Activated naive CD8-positive, alpha-beta T cell treated with anti-CD3 and anti-CD28 coated beads, Interleukin-2, amount 10 ng/mL, durations not matched to agents 7 days and 5 days (primary cell): ENCODE results near the gene SDCCAG8. TPM values are rescaled to one million over a fixed set of nuclear protein-coding genes. Genes with fewer than 3 reads are reported as not detected.

Experiments
- ATAC-seq: fragments of 150-1000 bp; cut with Tn5 transposase; one replicate; pipeline ENCODE4 v1.10.0; 2021; ENCODE audit warnings: low read depth, moderate library complexity
- POLR2A ChIA-PET: fragments of 350-600 bp; sonication (Branson Sonifier 250); formaldehyde crosslinking; loops from one replicate; lab custom pipeline; 2021; ENCODE audit warnings: antibody characterized with exemption; lab: Charles Lee
- DNase-seq: peaks from one replicate; pipeline ENCODE4 v3.0.0; 2021
- H3K27ac Mint-ChIP-seq: one replicate; pipeline ENCODE4 v1.8.0; 2022; ENCODE audit warnings: mild to moderate bottlenecking, mixed read lengths
- H3K27me3 Mint-ChIP-seq: one replicate; pipeline ENCODE4 v1.8.0; 2022; ENCODE audit warnings: mild to moderate bottlenecking, moderate library complexity, mixed read lengths
- H3K36me3 Mint-ChIP-seq: one replicate; pipeline ENCODE4 v1.8.0; 2021; ENCODE audit warnings: mild to moderate bottlenecking, mixed read lengths
- H3K4me1 Mint-ChIP-seq: one replicate; pipeline ENCODE4 v1.8.0; 2021; ENCODE audit warnings: mixed read lengths
- H3K4me3 Mint-ChIP-seq: one replicate; pipeline ENCODE4 v1.8.0; 2022; ENCODE audit warnings: mild to moderate bottlenecking, moderate library complexity, mixed read lengths
- H3K9me3 Mint-ChIP-seq: one replicate; pipeline ENCODE4 v1.8.0; 2021; ENCODE audit warnings: mixed read lengths
- total RNA-seq, 2 experiments: library from RNA; stranded (reverse); gene quantifications; one replicate each; pipeline ENCODE4 v1.2.3, GENCODE V29; 2021

The SDCCAG8 gene
- total RNA-seq, 2 experiments from 2014 or later, result 27.3 to 32.7 TPM

DNA sequence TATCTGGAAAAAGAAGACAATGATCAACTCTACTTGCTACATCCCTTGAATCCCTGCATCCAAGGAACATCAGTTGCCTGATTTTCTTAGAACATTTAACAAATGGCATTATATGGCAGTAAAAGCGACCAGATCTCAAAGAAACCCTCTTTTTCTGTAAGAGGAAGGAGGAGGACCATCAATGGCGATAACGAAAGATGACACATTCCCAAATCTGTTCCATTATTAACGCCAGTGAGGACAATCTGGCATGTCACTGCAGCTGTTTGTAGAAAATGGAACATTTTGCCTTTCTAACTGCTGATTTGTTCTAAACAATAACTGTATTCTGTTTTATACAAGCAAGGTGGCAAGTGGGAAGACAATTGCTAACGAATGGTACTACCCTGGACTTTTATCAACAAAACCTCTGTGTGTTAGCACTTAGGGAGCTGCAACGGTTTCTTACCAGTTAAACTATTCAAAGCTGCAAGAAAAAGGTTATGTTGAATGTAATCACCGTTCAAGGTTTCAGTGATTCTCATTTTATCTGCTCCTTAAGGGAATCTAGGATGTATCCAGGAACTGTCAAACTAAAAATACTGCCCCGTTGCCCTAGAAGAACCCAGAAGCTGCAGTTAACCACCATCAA is 251.9 kb downstream of the SDCCAG8 start:
- no peaks in the 10 kb centered on the region for H3K27me3 Mint-ChIP-seq
- no peak overlapping the region for H3K4me3 Mint-ChIP-seq
- DNase-seq (no peak), ATAC-seq (no peak)
- H3K27ac Mint-ChIP-seq, result peak overlapping the region; percentile 89
- H3K4me1 Mint-ChIP-seq, result peaks cover 20% of the 10 kb centered on the region
- POLR2A ChIA-PET, result no interaction called here
- H3K36me3 Mint-ChIP-seq, result peaks cover 10% of the 10 kb centered on the region
- H3K9me3 Mint-ChIP-seq, result no peaks in the 10 kb centered on the region

GRCh38 chr1:243508303-243508713 is 252.5 kb downstream of the SDCCAG8 start:
- Mint-ChIP-seq H3K9me3 (no peaks in the 10 kb centered on the region), H3K36me3 (peaks cover 10% of the 10 kb centered on the region), H3K4me3 (peak overlapping the region; percentile 64), H3K27ac (peak overlapping the region; percentile 89), H3K27me3 (no peaks in the 10 kb centered on the region), H3K4me1 (peaks cover 21% of the 10 kb centered on the region)
- peak; percentile 100 for ATAC-seq
- POLR2A ChIA-PET, result interaction anchor here (0.6 kb wide), 1 partner anchor 163 kb away, joined by 3 read pairs; no protein-coding TSS in a partner anchor
- DNase-seq, result peak; percentile 57

GRCh38 chr1:243508943-243509342 is 253.1 kb downstream of the SDCCAG8 start:
- Mint-ChIP-seq H3K36me3 (peaks cover 8% of the 10 kb centered on the region), H3K9me3 (no peaks in the 10 kb centered on the region), H3K4me1 (peaks cover 21% of the 10 kb centered on the region), H3K27me3 (no peaks in the 10 kb centered on the region), H3K27ac (peak overlapping the region; percentile 89), H3K4me3 (no peak overlapping the region)
- no peak for DNase-seq
- POLR2A ChIA-PET, result interaction anchor here (0.6 kb wide), 1 partner anchor 164 kb away, joined by 3 read pairs; no protein-coding TSS in a partner anchor
- ATAC-seq, result no peak

GRCh38 chr1:243510928-243511327 is 255.1 kb downstream of the SDCCAG8 start:
- H3K9me3 Mint-ChIP-seq, result no peaks in the 10 kb centered on the region
- POLR2A ChIA-PET, result no interaction called here
- peaks cover 6% of the 10 kb centered on the region for H3K36me3 Mint-ChIP-seq
- DNase-seq (no peak), ATAC-seq (no peak)
- H3K4me3 Mint-ChIP-seq, result no peak overlapping the region
- H3K27ac Mint-ChIP-seq, result no peak overlapping the region
- H3K27me3 Mint-ChIP-seq, result no peaks in the 10 kb centered on the region
- peaks cover 23% of the 10 kb centered on the region for H3K4me1 Mint-ChIP-seq

GRCh38 chr1:243513726-243514491 is 258.1 kb downstream of the SDCCAG8 start:
- no peak for ATAC-seq
- DNase-seq, result no peak
- H3K4me3 Mint-ChIP-seq, result no peak overlapping the region
- no peaks in the 10 kb centered on the region for H3K27me3 Mint-ChIP-seq
- H3K27ac Mint-ChIP-seq, result no peak overlapping the region
- POLR2A ChIA-PET, result no interaction called here
- H3K36me3 Mint-ChIP-seq, result peaks cover 8% of the 10 kb centered on the region
- H3K9me3 Mint-ChIP-seq, result peaks cover 3% of the 10 kb centered on the region
- peaks cover 8% of the 10 kb centered on the region for H3K4me1 Mint-ChIP-seq

DNA sequence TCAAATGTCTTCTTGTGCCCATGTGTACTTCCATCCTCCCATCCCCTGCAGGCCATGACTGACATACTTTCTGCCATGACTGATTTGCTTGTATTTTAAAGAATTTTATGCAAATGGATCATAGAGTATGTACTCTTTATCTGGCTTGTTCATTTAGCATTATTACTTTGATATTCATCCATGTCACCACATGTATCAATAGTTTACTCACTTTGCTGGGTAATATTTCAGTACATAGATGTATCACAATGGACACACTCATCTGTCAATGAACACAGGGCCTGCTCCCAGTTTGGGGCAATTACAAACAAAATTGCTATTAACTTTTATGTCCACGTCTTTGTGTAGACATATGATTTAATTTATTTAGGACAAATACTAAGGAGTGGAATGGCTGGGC is 259.1 kb downstream of the SDCCAG8 start:
- Mint-ChIP-seq H3K27me3 (no peaks in the 10 kb centered on the region), H3K36me3 (peaks cover 8% of the 10 kb centered on the region), H3K9me3 (peaks cover 3% of the 10 kb centered on the region), H3K4me3 (no peak overlapping the region), H3K27ac (no peak overlapping the region), H3K4me1 (peaks cover 5% of the 10 kb centered on the region)
- ATAC-seq (no peak), DNase-seq (no peak)
- POLR2A ChIA-PET, result no interaction called here

DNA sequence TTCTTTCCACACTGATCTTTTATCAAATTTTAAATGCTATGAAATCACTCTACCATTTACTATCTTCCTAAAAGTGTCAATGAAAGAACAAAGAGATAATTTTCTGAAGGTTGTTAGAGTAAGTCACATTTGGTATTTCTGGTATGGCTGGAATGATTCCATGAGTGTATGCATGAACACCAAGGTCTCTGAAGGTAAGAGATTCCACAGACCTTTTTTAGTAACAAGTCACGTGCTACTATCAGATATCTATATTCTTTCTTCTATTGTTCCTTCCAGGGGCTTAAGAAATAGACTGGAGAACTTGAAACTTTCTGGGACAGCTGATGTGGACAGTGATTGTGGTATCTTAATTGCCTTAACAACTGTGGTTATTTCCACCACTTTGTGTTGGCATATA is 265.0 kb downstream of the SDCCAG8 start:
- POLR2A ChIA-PET, result interaction anchor here (0.5 kb wide), 1 partner anchor 62 kb away, joined by 3 read pairs; no protein-coding TSS in a partner anchor
- peaks cover 3% of the 10 kb centered on the region for H3K9me3 Mint-ChIP-seq
- ATAC-seq, result no peak
- H3K36me3 Mint-ChIP-seq, result peaks cover 2% of the 10 kb centered on the region
- H3K27ac Mint-ChIP-seq, result no peak overlapping the region
- H3K4me3 Mint-ChIP-seq, result no peak overlapping the region
- DNase-seq, result no peak
- H3K27me3 Mint-ChIP-seq, result no peaks in the 10 kb centered on the region
- peaks cover 4% of the 10 kb centered on the region for H3K4me1 Mint-ChIP-seq

DNA sequence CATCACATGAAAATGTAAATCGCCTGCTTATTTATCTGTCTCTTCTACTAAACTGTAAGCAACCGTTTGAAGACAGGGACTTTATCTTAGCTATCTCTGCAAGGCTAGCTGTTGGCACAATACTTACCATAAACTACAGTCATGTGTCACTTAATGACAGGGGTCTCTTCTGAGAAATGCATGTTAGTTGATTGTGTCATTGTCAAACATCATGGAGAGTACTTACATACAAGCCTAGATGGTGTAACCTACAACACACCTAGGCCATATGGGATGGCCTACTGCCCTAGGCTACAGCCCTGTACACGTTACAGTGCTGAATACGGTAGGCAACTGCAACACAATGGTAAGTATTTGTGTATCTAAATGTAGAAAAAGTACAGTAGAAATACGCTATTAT is 267.9 kb downstream of the SDCCAG8 start:
- ATAC-seq, result no peak
- no peak for DNase-seq
- H3K4me3 Mint-ChIP-seq, result no peak overlapping the region
- no peaks in the 10 kb centered on the region for H3K9me3 Mint-ChIP-seq
- H3K27me3 Mint-ChIP-seq, result no peaks in the 10 kb centered on the region
- POLR2A ChIA-PET, result no interaction called here
- H3K36me3 Mint-ChIP-seq, result no peaks in the 10 kb centered on the region
- no peak overlapping the region for H3K27ac Mint-ChIP-seq
- H3K4me1 Mint-ChIP-seq, result peaks cover 4% of the 10 kb centered on the region

DNA sequence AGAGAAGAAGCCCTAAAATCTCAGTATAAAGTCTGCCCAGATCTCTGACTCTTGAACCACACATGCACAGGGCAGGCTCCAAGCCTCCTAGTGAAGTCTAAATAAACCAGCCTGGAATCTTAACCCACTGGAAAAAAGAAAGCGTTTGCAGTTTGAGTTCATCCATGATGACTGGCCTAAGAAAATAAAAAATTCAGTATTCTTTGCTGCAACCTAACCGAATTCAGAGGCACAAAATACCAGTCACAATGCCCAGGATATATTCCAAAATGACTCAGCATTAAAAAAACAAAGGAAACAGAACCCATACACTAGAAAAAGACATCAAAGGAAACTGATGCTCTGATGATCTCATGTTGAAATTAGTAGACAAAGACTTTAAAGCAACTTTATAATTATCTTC is 269.2 kb downstream of the SDCCAG8 start:
- no peaks in the 10 kb centered on the region for H3K9me3 Mint-ChIP-seq
- DNase-seq (no peak), ATAC-seq (no peak)
- no peaks in the 10 kb centered on the region for H3K27me3 Mint-ChIP-seq
- no peak overlapping the region for H3K4me3 Mint-ChIP-seq
- H3K36me3 Mint-ChIP-seq, result no peaks in the 10 kb centered on the region
- H3K27ac Mint-ChIP-seq, result no peak overlapping the region
- POLR2A ChIA-PET, result no interaction called here
- peaks cover 4% of the 10 kb centered on the region for H3K4me1 Mint-ChIP-seq

- POLR2A ChIA-PET, result no interaction called here
- Mint-ChIP-seq H3K4me1 (peaks cover 4% of the 10 kb centered on the region), H3K36me3 (peaks cover 2% of the 10 kb centered on the region), H3K27ac (no peak overlapping the region), H3K9me3 (no peaks in the 10 kb centered on the region), H3K27me3 (no peaks in the 10 kb centered on the region), H3K4me3 (no peak overlapping the region)
- no peak for DNase-seq
- no peak for ATAC-seq
Observed at GRCh38 chr1:243526180-243526579, 270.3 kb downstream of the SDCCAG8 start.

GRCh38 chr1:243528459-243529121 is 272.7 kb downstream of the SDCCAG8 start:
- DNase-seq (no peak), ATAC-seq (no peak)
- peaks cover 4% of the 10 kb centered on the region for H3K4me1 Mint-ChIP-seq
- no peak overlapping the region for H3K27ac Mint-ChIP-seq
- peaks cover 4% of the 10 kb centered on the region for H3K36me3 Mint-ChIP-seq
- no peak overlapping the region for H3K4me3 Mint-ChIP-seq
- POLR2A ChIA-PET, result no interaction called here
- no peaks in the 10 kb centered on the region for H3K27me3 Mint-ChIP-seq
- no peaks in the 10 kb centered on the region for H3K9me3 Mint-ChIP-seq

DNA sequence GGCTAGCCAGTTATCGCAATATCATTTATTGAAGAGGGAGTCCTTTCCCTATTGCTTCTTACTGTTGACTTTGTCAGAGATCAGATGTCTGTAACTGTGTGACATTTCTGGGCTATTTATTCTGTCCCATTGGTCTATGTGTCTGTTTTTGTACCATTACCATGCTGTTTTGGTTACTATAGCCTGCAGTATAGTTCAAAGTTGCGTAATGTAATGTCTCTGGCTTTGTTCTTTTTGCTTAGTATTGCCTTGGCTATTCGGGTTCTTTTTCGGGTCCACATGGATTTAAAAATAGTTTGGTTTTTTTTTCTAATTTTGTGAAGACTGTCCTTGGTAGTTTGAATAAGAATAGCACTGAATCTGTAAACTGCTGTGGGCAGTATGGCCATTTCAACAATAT is 273.7 kb downstream of the SDCCAG8 start:
- H3K27ac Mint-ChIP-seq, result no peak overlapping the region
- ATAC-seq (no peak), DNase-seq (no peak)
- POLR2A ChIA-PET, result no interaction called here
- H3K36me3 Mint-ChIP-seq, result peaks cover 7% of the 10 kb centered on the region
- no peak overlapping the region for H3K4me3 Mint-ChIP-seq
- peaks cover 3% of the 10 kb centered on the region for H3K4me1 Mint-ChIP-seq
- no peaks in the 10 kb centered on the region for H3K9me3 Mint-ChIP-seq
- no peaks in the 10 kb centered on the region for H3K27me3 Mint-ChIP-seq

DNA sequence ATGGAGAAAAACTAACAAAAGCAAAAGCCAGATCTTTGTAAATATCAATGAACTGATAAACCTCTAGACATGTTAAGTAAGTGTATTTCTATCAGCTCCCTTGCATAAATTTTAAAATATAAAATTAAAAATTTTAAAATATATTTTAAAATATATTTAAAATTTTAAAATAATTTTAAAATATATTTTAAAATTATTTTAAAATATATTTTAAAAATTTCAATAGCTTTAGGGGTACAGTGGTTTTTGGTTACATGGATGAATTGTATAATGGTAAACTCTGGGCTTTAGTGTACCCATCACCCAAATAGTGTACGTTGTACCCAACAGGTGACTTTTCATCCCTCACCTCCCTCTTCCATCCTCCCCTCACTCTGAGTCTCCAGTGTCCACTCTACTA is 279.2 kb downstream of the SDCCAG8 start:
- no peaks in the 10 kb centered on the region for H3K27me3 Mint-ChIP-seq
- H3K9me3 Mint-ChIP-seq, result peaks cover 3% of the 10 kb centered on the region
- no peak for DNase-seq
- H3K4me3 Mint-ChIP-seq, result no peak overlapping the region
- ATAC-seq, result no peak
- no peak overlapping the region for H3K27ac Mint-ChIP-seq
- POLR2A ChIA-PET, result no interaction called here
- no peaks in the 10 kb centered on the region for H3K4me1 Mint-ChIP-seq
- H3K36me3 Mint-ChIP-seq, result peaks cover 21% of the 10 kb centered on the region
